Lower lobe of right lung (tissue), 2 donors: ENCODE data around the gene SIGMAR1. TPM values are rescaled to one million over a fixed set of nuclear protein-coding genes. Genes with fewer than 3 reads are reported as not detected.

Experiments
- ATAC-seq, 2 donors: fragments of 200-7000 bp; cut with Tn5 transposase; one replicate each; pipeline ENCODE4 v1.9.1; 2020 to 2022; ENCODE audit warnings: mild to moderate bottlenecking in 2 of 2, moderate library complexity in 2 of 2
- DNase-seq: peaks from one replicate; pipeline ENCODE4 v3.0.0-alpha.2; 2020
- H3K27ac ChIP-seq: fragments of 200-600 bp; one replicate; pipeline ENCODE4 v1.8.0; 2022
- H3K27me3 ChIP-seq: fragments of 200-600 bp; one replicate; pipeline ENCODE4 v1.8.0; 2022; ENCODE audit warnings: low read depth
- H3K36me3 ChIP-seq: fragments of 200-600 bp; one replicate; pipeline ENCODE4 v1.8.0; 2022; ENCODE audit warnings: mild to moderate bottlenecking
- H3K4me1 ChIP-seq: fragments of 200-600 bp; one replicate; pipeline ENCODE4 v1.8.0; 2022
- H3K4me3 ChIP-seq: fragments of 200-600 bp; one replicate; pipeline ENCODE4 v1.8.0; 2022; ENCODE audit warnings: mild to moderate bottlenecking
- H3K9me3 ChIP-seq: fragments of 200-600 bp; one replicate; pipeline ENCODE4 v1.8.0; 2022
- intact Hi-C: fragments of 100-400 bp; cut with DNase I; formaldehyde crosslinking; loops from one replicate; pipeline ENCODE4 v1.11.0; 2022
- total RNA-seq: library from RNA; stranded (reverse); fragmentation: NEBNext Ultra II Directional; extraction: Animal tissue kit (Norgen Biotek cat#: 25700); gene quantifications from one replicate; pipeline ENCODE4 v1.2.1, GENCODE V29; 2021
- TF ChIP-seq, protein P1 (sequence below): fragments of 200-600 bp; IDR thresholded peaks from one replicate; pipeline ENCODE4 v1.8.0; 2022; ENCODE audit warnings: antibody characterized with exemption, mild to moderate bottlenecking
- donor health status: DM: no; HTN: yes; CAD: no; lungs with severe emphysema.

The SIGMAR1 gene
- total RNA-seq, 1 donor from 2014 or later, result 35.0 TPM

DNA sequence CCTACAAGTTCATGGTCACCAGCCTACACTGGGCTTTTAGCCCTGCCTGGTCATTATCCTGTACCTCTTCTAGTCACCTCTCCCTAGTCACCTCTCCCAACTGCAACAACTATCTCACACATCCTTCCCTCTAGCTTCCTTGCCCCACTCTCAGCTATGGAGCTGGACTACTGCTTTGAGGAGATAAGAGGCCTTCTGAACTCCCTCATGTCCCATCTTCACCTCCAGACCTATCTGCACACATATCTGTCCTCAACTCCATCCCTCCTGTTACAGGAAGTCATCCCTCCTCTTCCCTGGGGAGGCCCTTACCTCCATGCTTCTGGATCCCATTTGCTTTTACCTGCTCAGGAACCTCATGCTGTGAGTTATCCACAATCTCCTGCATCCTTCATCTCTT, 31.4 kb downstream of the SIGMAR1 start:
- H3K27me3 ChIP-seq, result no peaks in the 10 kb centered on the region
- H3K4me1 ChIP-seq, result peaks cover 7% of the 10 kb centered on the region
- ATAC-seq (no peak), DNase-seq (no peak)
- no peaks in the 10 kb centered on the region for H3K36me3 ChIP-seq
- H3K4me3 ChIP-seq, result no peak overlapping the region
- intact Hi-C loops, result loop anchor here (10.0 kb wide), 1 partner anchor 61 kb away; no protein-coding TSS in a partner anchor
- H3K27ac ChIP-seq, result no peak overlapping the region
- H3K9me3 ChIP-seq, result no peaks in the 10 kb centered on the region
- TF ChIP-seq, protein P1, sequence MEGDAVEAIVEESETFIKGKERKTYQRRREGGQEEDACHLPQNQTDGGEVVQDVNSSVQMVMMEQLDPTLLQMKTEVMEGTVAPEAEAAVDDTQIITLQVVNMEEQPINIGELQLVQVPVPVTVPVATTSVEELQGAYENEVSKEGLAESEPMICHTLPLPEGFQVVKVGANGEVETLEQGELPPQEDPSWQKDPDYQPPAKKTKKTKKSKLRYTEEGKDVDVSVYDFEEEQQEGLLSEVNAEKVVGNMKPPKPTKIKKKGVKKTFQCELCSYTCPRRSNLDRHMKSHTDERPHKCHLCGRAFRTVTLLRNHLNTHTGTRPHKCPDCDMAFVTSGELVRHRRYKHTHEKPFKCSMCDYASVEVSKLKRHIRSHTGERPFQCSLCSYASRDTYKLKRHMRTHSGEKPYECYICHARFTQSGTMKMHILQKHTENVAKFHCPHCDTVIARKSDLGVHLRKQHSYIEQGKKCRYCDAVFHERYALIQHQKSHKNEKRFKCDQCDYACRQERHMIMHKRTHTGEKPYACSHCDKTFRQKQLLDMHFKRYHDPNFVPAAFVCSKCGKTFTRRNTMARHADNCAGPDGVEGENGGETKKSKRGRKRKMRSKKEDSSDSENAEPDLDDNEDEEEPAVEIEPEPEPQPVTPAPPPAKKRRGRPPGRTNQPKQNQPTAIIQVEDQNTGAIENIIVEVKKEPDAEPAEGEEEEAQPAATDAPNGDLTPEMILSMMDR, result no peak

DNA sequence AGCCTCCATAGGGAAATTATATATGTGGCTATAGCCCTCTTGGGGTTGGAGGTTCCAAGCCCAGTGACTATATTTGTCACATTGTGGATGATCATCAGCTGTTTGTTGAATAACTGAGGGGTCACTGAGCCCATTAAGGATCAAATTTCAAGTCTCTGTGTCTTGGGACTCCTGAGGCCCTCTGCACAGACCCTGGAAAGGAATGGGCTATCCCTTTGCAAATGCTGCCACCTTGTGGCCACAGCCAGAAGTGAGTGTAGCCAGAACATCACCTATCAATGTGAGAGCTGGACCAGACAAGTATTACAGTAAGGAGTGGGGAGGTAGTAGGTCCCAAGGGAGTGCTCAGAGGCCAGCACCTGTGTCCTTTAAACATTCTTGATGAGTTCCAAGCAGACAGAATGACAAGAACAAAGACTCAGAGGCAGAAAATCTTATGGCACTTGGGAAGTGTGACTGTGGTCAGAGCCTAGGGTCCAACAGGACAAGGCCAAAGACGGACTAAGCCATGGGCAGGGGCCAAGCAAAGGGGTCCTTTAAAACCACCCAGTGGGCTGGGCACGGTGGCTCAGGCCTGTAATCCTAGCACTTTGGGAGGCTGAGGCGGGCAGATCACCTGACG, 33.9 kb downstream of the SIGMAR1 start:
- ATAC-seq (peak; percentile 89 to 92), DNase-seq (peak; percentile 81)
- TF ChIP-seq, protein P1, result peak; percentile 94
- Histone ChIP-seq H3K27ac (no peak overlapping the region), H3K36me3 (no peaks in the 10 kb centered on the region), H3K9me3 (no peaks in the 10 kb centered on the region), H3K4me3 (no peak overlapping the region), H3K27me3 (no peaks in the 10 kb centered on the region), H3K4me1 (no peaks in the 10 kb centered on the region)
- intact Hi-C loops, result loop anchor here (10.0 kb wide), 1 partner anchor 59 kb away; no protein-coding TSS in a partner anchor

DNA sequence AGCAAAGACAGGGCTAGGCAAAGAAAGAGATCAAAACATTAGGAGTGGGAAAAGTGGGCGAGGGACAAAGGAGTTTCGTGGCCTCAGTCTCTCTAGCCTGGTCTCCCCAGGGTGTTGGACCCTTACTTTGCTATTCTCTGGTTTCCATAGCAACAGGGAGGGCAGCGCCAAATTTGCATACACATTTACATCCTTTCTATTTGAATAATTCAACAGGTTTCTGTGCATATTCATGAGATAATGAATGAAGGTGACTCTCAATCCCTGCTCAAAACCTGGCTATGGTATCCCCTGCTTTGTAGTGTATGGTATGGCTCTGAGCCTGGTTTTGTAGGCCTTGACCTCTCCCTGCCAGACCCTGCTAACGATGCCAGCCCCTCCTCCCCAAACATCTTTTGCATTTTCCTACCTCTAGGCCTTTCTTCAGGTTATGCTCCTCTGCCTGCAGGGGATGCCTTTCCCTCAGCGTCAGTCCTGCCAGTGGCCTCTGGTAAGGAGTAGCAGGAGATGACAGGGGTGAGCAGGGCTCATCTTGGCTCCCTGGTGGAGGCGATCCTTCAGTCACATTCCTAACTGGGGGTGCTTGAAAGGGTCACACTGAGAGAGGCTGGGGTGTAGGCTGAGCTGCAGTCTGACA, 35.5 kb downstream of the SIGMAR1 start:
- no peak overlapping the region for H3K27ac ChIP-seq
- no peak overlapping the region for H3K4me3 ChIP-seq
- H3K4me1 ChIP-seq, result no peaks in the 10 kb centered on the region
- H3K36me3 ChIP-seq, result no peaks in the 10 kb centered on the region
- H3K9me3 ChIP-seq, result no peaks in the 10 kb centered on the region
- ATAC-seq, result no peak
- TF ChIP-seq, protein P1, result no peak
- DNase-seq, result no peak
- H3K27me3 ChIP-seq, result no peaks in the 10 kb centered on the region
- intact Hi-C loops, result loop anchor here (10.0 kb wide), 1 partner anchor 57 kb away; no protein-coding TSS in a partner anchor

DNA sequence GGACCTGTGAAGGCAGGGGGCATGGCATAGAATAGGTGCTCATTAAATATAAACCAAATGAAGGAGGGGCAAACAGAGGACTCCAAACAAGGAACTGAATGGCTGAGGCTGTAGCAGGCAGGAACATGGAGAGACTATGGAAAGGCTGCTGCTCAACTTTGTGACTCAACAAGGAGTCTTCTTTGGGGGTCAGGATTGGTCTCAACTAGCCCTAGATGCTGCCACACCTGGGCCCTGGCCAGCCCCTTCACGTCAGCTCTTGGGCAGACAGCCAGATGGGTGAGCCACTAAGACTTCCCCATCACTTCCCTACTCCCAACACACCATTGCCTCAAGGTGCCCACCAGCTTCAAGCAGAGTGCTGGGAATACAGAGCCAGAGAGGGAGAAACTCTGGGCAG, 36.7 kb downstream of the SIGMAR1 start:
- no peaks in the 10 kb centered on the region for H3K27me3 ChIP-seq
- no peak for ATAC-seq
- TF ChIP-seq, protein P1, result no peak
- no peak overlapping the region for H3K4me3 ChIP-seq
- no peaks in the 10 kb centered on the region for H3K4me1 ChIP-seq
- no peak for DNase-seq
- intact Hi-C loops, result loop anchor here (10.0 kb wide), 1 partner anchor 56 kb away; no protein-coding TSS in a partner anchor
- H3K27ac ChIP-seq, result no peak overlapping the region
- no peaks in the 10 kb centered on the region for H3K36me3 ChIP-seq
- H3K9me3 ChIP-seq, result no peaks in the 10 kb centered on the region

DNA sequence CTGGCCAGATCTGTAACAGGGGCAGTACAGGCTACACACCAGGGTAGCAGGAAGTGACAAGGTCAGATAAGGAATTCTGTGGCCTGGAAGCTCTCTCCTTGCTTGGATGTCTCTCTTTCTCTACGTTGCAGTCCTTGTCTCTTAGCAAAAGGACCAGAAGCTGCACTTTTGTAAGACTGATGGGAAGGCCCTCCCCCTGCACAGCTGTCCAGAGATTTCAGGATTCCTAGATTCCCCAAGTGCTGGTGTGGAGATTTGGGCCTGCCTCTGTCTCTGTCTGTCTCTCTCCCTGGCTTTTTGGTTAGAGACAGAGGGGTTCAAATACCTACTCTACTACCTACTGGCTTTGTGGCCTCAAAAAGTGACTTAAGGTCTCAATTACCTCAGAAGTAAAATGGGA, 38.0 kb downstream of the SIGMAR1 start:
- Histone ChIP-seq H3K4me1 (no peaks in the 10 kb centered on the region), H3K36me3 (no peaks in the 10 kb centered on the region), H3K9me3 (no peaks in the 10 kb centered on the region), H3K4me3 (no peak overlapping the region), H3K27ac (no peak overlapping the region), H3K27me3 (peaks cover 1% of the 10 kb centered on the region)
- DNase-seq, result no peak
- intact Hi-C loops, result no loop called here
- ATAC-seq, result no peak
- TF ChIP-seq, protein P1, result no peak
